ENCODE results near the gene ZFP92.

Gene ZFP92

GRCh38 chrX:153457827-153458466 is 46.7 kb downstream of the ZFP92 start:
- FAIRE-seq = no peak

GRCh38 chrX:153458476-153458875 is 47.2 kb downstream of the ZFP92 start:
- FAIRE-seq = no peak

GRCh38 chrX:153459986-153460385 is 48.7 kb downstream of the ZFP92 start:
- no peak for FAIRE-seq

GRCh38 chrX:153460826-153461225 is 49.6 kb downstream of the ZFP92 start:
- peak; percentile 66 for FAIRE-seq

Data from G401.6 (cell line).